Immature natural killer cell (primary cell): ENCODE data around the gene GAS6. TPM values are rescaled to one million over a fixed set of nuclear protein-coding genes. Genes with fewer than 3 reads are reported as not detected.
"Not testable (repeated sequence)": the region's sequence is repeated elsewhere in the genome, so short reads cannot be mapped to it uniquely, and the experiment has no call there.

ENCODE experiments used
- DNase-seq, 3 donors: peaks; one replicate each; pipeline ENCODE4 v3.0.0; 2022; ENCODE audit warnings: mixed read lengths in 1 of 3
- H3K27ac Mint-ChIP-seq, 6 donors: one replicate each; pipeline ENCODE4 v1.8.0; 2020; ENCODE audit warnings: mixed read lengths in 6 of 6, mild to moderate bottlenecking in 5 of 6, inconsistent platforms in 4 of 6, moderate library complexity in 3 of 6
- H3K27me3 Mint-ChIP-seq, 3 donors: one replicate each; pipeline ENCODE4 v1.8.0; 2020 to 2021; ENCODE audit warnings: low read depth in 3 of 3, mild to moderate bottlenecking in 3 of 3, mixed read lengths in 3 of 3, moderate library complexity in 3 of 3, inconsistent platforms in 1 of 3
- H3K36me3 Mint-ChIP-seq, 3 donors: one replicate each; pipeline ENCODE4 v1.8.0; 2020; ENCODE audit warnings: mixed read lengths in 3 of 3, inconsistent platforms in 2 of 3, mild to moderate bottlenecking in 2 of 3
- H3K4me1 Mint-ChIP-seq, 2 donors: one replicate each; pipeline ENCODE4 v1.8.0; 2020; ENCODE audit warnings: inconsistent platforms in 2 of 2, mild to moderate bottlenecking in 2 of 2, mixed read lengths in 2 of 2, moderate library complexity in 1 of 2
- H3K4me3 Mint-ChIP-seq, 5 donors: one replicate each; pipeline ENCODE4 v1.8.0; 2020; ENCODE audit warnings: mild to moderate bottlenecking in 5 of 5, mixed read lengths in 5 of 5, inconsistent platforms in 3 of 5, moderate library complexity in 3 of 5
- H3K9me3 Mint-ChIP-seq, 6 donors: one replicate each; pipeline ENCODE4 v1.8.0; 2020; ENCODE audit warnings: mild to moderate bottlenecking in 6 of 6, mixed read lengths in 6 of 6, inconsistent platforms in 4 of 6, moderate library complexity in 3 of 6
- polyA plus RNA-seq, 3 donors: library from polyadenylated mRNA; unstranded; fragments of 300-500 nt; fragmentation: Illumina TruSeq; gene quantifications; one replicate each; pipeline ENCODE4 v1.2.3, GENCODE V29; 2021

The GAS6 gene
- polyA plus RNA-seq, 3 donors from 2014 or later: 1.0 to 1.2 TPM; not detected in 1

GRCh38 chr13:113789931-113790330 lies 73.9 kb downstream of the GAS6 start:
- H3K27me3 Mint-ChIP-seq, H3K4me3 Mint-ChIP-seq, H3K9me3 Mint-ChIP-seq, DNase-seq, H3K36me3 Mint-ChIP-seq, H3K27ac Mint-ChIP-seq, H3K4me1 Mint-ChIP-seq: not testable (repeated sequence)

- no peaks in the 10 kb centered on the region for H3K9me3 Mint-ChIP-seq
- H3K27me3 Mint-ChIP-seq: peaks cover 0 to 5% (median 2%) of the 10 kb centered on the region in 3 donors
- H3K4me3 Mint-ChIP-seq: no peak overlapping the region
- H3K27ac Mint-ChIP-seq: no peak overlapping the region
- no peaks in the 10 kb centered on the region for H3K36me3 Mint-ChIP-seq
- H3K4me1 Mint-ChIP-seq: no peaks in the 10 kb centered on the region
- DNase-seq: no peak
These were observed 74.7 kb downstream of the GAS6 start for GRCh38 chr13:113789167-113789566.

GRCh38 chr13:113788413-113789135 lies 75.3 kb downstream of the GAS6 start:
- no peaks in the 10 kb centered on the region for H3K4me1 Mint-ChIP-seq
- no peaks in the 10 kb centered on the region for H3K9me3 Mint-ChIP-seq
- H3K4me3 Mint-ChIP-seq: no peak overlapping the region
- no peak for DNase-seq
- no peak overlapping the region for H3K27ac Mint-ChIP-seq
- peaks cover 0 to 6% (median 2%) of the 10 kb centered on the region in 3 donors for H3K27me3 Mint-ChIP-seq
- H3K36me3 Mint-ChIP-seq: no peaks in the 10 kb centered on the region

DNA sequence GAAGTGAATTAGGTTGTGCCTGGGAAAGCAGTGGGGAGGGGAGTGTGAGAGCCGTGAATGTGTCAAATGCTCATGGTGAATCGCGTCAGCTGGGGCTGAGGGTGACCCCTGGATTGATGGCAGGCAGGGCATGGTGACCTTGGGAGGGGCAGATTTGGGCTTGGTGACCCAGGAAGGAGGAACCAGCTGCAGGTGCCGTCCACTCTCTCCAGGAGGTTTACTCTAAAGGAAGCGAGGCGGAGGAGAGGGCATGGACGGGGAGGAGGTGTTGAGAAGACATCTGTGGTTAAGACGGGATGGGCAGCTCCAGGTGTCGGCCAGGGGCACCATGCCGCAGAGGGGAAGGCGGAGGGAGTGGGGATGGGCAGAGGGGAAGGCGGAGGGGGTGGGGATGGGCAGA lies 76.2 kb downstream of the GAS6 start:
- Mint-ChIP-seq H3K4me1 (no peaks in the 10 kb centered on the region), H3K27ac (no peak overlapping the region), H3K4me3 (no peak overlapping the region), H3K9me3 (no peaks in the 10 kb centered on the region), H3K27me3 (peaks cover 1 to 7% (median 4%) of the 10 kb centered on the region in 3 donors), H3K36me3 (no peaks in the 10 kb centered on the region)
- no peak for DNase-seq

- no peak overlapping the region for H3K27ac Mint-ChIP-seq
- peaks cover 1 to 7% (median 2%) of the 10 kb centered on the region in 3 donors for H3K27me3 Mint-ChIP-seq
- no peaks in the 10 kb centered on the region for H3K4me1 Mint-ChIP-seq
- DNase-seq: peak in 1 of 3 donors; percentile 19
- no peaks in the 10 kb centered on the region for H3K9me3 Mint-ChIP-seq
- H3K36me3 Mint-ChIP-seq: no peaks in the 10 kb centered on the region
- no peak overlapping the region for H3K4me3 Mint-ChIP-seq
These were observed 77.5 kb downstream of the GAS6 start for GRCh38 chr13:113786262-113786841.

- Mint-ChIP-seq H3K27me3 (peaks cover 1 to 5% (median 4%) of the 10 kb centered on the region in 3 donors), H3K27ac (no peak overlapping the region), H3K4me3 (no peak overlapping the region), H3K4me1 (no peaks in the 10 kb centered on the region), H3K36me3 (no peaks in the 10 kb centered on the region), H3K9me3 (no peaks in the 10 kb centered on the region)
- no peak for DNase-seq
These were observed 78.5 kb downstream of the GAS6 start for GRCh38 chr13:113785051-113786010.

- peaks cover 1 to 5% (median 4%) of the 10 kb centered on the region in 3 donors for H3K27me3 Mint-ChIP-seq
- H3K4me1 Mint-ChIP-seq: no peaks in the 10 kb centered on the region
- H3K4me3 Mint-ChIP-seq: no peak overlapping the region
- no peaks in the 10 kb centered on the region for H3K9me3 Mint-ChIP-seq
- H3K36me3 Mint-ChIP-seq: no peaks in the 10 kb centered on the region
- no peak overlapping the region for H3K27ac Mint-ChIP-seq
- no peak for DNase-seq
These were observed 79.2 kb downstream of the GAS6 start for GRCh38 chr13:113784645-113785024.

- no peak overlapping the region for H3K4me3 Mint-ChIP-seq
- no peaks in the 10 kb centered on the region for H3K4me1 Mint-ChIP-seq
These were observed 79.8 kb downstream of the GAS6 start for GRCh38 chr13:113783966-113784644.

DNA sequence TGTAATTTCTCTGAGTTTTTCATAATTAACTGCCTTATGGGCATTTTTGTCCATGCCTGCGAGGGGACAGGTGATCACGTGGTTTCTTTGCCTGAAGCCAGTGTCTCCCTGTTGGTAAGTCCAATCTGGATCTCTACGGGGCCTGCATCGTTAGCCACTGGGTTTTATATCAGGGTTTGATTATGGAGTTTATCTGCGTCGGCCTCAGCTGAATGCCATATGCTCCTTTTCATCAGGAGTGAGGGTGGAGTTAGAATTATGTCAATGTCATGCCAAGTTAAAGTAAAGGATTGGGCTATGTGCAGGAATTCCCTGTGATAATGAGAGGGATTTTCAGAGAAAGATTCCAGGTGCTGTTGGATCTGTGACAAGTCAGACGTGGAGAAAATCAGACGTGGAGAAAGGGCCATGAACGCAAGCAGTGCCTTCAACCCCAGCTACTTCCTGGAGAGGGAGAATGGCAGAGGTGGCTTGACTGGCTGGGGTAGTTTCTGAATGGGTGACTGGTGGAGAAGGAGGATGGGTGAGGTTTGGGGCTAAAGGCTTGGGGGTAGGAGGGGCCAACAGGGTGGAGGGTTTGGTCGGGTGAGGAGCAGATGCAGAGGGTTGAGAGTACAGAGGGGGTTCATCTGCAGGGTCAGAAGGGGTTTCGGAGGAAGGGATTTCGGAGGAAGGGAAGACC lies 80.5 kb downstream of the GAS6 start:
- Mint-ChIP-seq H3K27ac (no peak overlapping the region), H3K27me3 (peaks cover 3 to 9% (median 8%) of the 10 kb centered on the region in 3 donors), H3K4me1 (no peaks in the 10 kb centered on the region), H3K36me3 (no peaks in the 10 kb centered on the region), H3K9me3 (no peaks in the 10 kb centered on the region), H3K4me3 (no peak overlapping the region)
- no peak for DNase-seq

More at GRCh38 chr13:113783966-113784644, 79.8 kb downstream of the GAS6 start:
- Mint-ChIP-seq H3K27me3 (peaks cover 2 to 4% (median 3%) of the 10 kb centered on the region in 3 donors), H3K9me3 (no peaks in the 10 kb centered on the region), H3K27ac (no peak overlapping the region), H3K36me3 (no peaks in the 10 kb centered on the region)
- no peak for DNase-seq

- Mint-ChIP-seq H3K9me3 (no peaks in the 10 kb centered on the region), H3K27ac (no peak overlapping the region), H3K4me3 (no peak overlapping the region), H3K27me3 (peaks cover 3 to 13% (median 8%) of the 10 kb centered on the region in 3 donors), H3K36me3 (no peaks in the 10 kb centered on the region), H3K4me1 (no peaks in the 10 kb centered on the region)
- no peak for DNase-seq
These were observed 81.4 kb downstream of the GAS6 start for GRCh38 chr13:113782472-113782871.

GRCh38 chr13:113781571-113781970 lies 82.3 kb downstream of the GAS6 start:
- no peak for DNase-seq
- Mint-ChIP-seq H3K27ac (no peak overlapping the region), H3K4me3 (no peak overlapping the region), H3K9me3 (no peaks in the 10 kb centered on the region), H3K4me1 (no peaks in the 10 kb centered on the region), H3K27me3 (peaks cover 3 to 13% (median 10%) of the 10 kb centered on the region in 3 donors), H3K36me3 (no peaks in the 10 kb centered on the region)

- H3K4me1 Mint-ChIP-seq: no peaks in the 10 kb centered on the region
- H3K27me3 Mint-ChIP-seq: peaks cover 2 to 11% (median 8%) of the 10 kb centered on the region in 3 donors
- no peaks in the 10 kb centered on the region for H3K36me3 Mint-ChIP-seq
- no peak overlapping the region for H3K4me3 Mint-ChIP-seq
- H3K27ac Mint-ChIP-seq: no peak overlapping the region
- no peaks in the 10 kb centered on the region for H3K9me3 Mint-ChIP-seq
- DNase-seq: no peak
These were observed 86.3 kb downstream of the GAS6 start for GRCh38 chr13:113777311-113778260.
